Smooth muscle cell (in vitro differentiated cells): ENCODE measurements around the gene ILF3. TPM values are rescaled to one million over a fixed set of nuclear protein-coding genes. Genes with fewer than 3 reads are reported as not detected.

Experiments
- DNase-seq: peaks from one replicate; lab custom pipeline; 2025; ENCODE audit not compliant: unreplicated experiment; lab: John Stamatoyannopoulos, UW
- H2AFZ ChIP-seq: fragments of 200-600 bp; sonication (generic); 2 replicates; pipeline ENCODE4 v1.6.0; 2016; ENCODE audit warnings: antibody characterized with exemption, low read depth, mild to moderate bottlenecking
- H3F3A ChIP-seq: fragments of 200-600 bp; sonication (generic); 2 replicates; pipeline ENCODE4 v1.6.0; 2017; ENCODE audit warnings: antibody characterized with exemption, low read depth
- H3K27ac ChIP-seq: fragments of 200-600 bp; sonication (generic); 2 replicates; pipeline ENCODE4 v1.5.1; 2016; ENCODE audit warnings: low read depth, mild to moderate bottlenecking
- H3K27me3 ChIP-seq: fragments of 200-600 bp; sonication (generic); 2 replicates; pipeline ENCODE4 v1.6.1; 2016; ENCODE audit warnings: low read depth, mild to moderate bottlenecking
- H3K36me3 ChIP-seq: fragments of 200-600 bp; sonication (generic); 2 replicates; pipeline ENCODE4 v1.5.1; 2016; ENCODE audit warnings: low read depth
- H3K4me1 ChIP-seq: fragments of 200-600 bp; sonication (generic); 2 replicates; pipeline ENCODE4 v1.5.1; 2016; ENCODE audit warnings: low read depth
- H3K4me2 ChIP-seq: fragments of 200-600 bp; sonication (generic); 2 replicates; pipeline ENCODE4 v1.6.0; 2016; ENCODE audit warnings: mild to moderate bottlenecking
- H3K4me3 ChIP-seq: fragments of 200-600 bp; sonication (generic); 2 replicates; pipeline ENCODE4 v1.5.1; 2016; ENCODE audit warnings: mild to moderate bottlenecking
- H3K79me2 ChIP-seq: fragments of 200-600 bp; sonication (generic); 2 replicates; pipeline ENCODE4 v1.6.0; 2016; ENCODE audit warnings: low read depth, mild to moderate bottlenecking
- H3K9ac ChIP-seq: fragments of 200-600 bp; sonication (generic); 2 replicates; pipeline ENCODE4 v1.6.0; 2016; ENCODE audit warnings: low read depth
- H3K9me3 ChIP-seq: fragments of 200-600 bp; sonication (generic); replicated peaks from 2 replicates; pipeline ENCODE4 v1.5.1; 2016; ENCODE audit warnings: low read depth
- H4K20me1 ChIP-seq: fragments of 200-600 bp; sonication (generic); 2 replicates; pipeline ENCODE4 v1.6.0; 2016; ENCODE audit warnings: low read depth
- CTCF ChIP-seq: fragments of 200-600 bp; sonication (generic); IDR thresholded peaks from 2 replicates; pipeline ENCODE4 v1.5.1; 2017; ENCODE audit warnings: borderline replicate concordance, mild to moderate bottlenecking, antibody characterized with exemption; ENCODE audit not compliant: insufficient read depth, poor library complexity, severe bottlenecking
- WGBS: methylation state at CpG from one replicate; pipeline ENCODE4 v1.1.7; 2016; ENCODE audit warnings: low lambda C conversion rate; 5-methylcytosine and 5-hydroxymethylcytosine counted together
- polyA plus RNA-seq: library from polyadenylated mRNA; unstranded; fragments of >200 nt; fragmentation: Nextera tagmentation; extraction: Ambion mirVana; gene quantifications from 2 replicates; pipeline ENCODE4 v1.2.1, GENCODE V29; 2016
- total RNA-seq: library from RNA; depleted of rRNA; stranded (reverse); fragments of >200 nt; gene quantifications from 2 replicates; pipeline ENCODE4 v1.2.3, GENCODE V29; 2014

Gene ILF3
- total and polyA plus RNA-seq, 2 experiments from 2014 or later: 78.0 to 108 TPM

DNA sequence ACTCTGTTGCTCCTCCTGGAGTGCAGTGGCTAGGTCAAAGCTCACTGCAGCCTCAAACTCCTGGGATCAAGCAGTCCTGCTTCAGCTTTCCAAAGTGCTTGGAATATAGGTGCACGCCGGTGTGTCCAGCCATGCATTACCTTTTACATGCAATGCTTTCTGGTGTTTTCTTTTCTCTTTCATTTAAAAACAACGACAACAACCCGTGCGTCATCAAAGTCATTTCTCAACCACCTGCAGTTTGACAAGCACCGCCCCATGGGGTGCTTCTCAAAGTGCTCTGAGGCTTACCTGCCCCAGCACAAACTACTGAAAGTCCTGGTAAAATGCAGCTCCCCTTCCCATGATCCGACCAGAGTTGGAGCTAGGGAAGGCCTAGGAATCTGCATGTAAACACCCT lies 54.1 kb downstream of the ILF3 start:
- Histone ChIP-seq H3K4me2 (no peak overlapping the region), H3K36me3 (no peaks in the 10 kb centered on the region), H3K79me2 (no peaks in the 10 kb centered on the region), H3F3A (no peaks in the 10 kb centered on the region), H3K9me3 (no peaks in the 10 kb centered on the region), H3K9ac (no peak overlapping the region), H3K4me1 (no peaks in the 10 kb centered on the region), H4K20me1 (no peaks in the 10 kb centered on the region), H3K27me3 (no peaks in the 10 kb centered on the region), H3K4me3 (no peak overlapping the region), H3K27ac (no peak overlapping the region), H2AFZ (no peak overlapping the region)
- TF ChIP-seq CTCF: no peak
- 95% methylated on average over 7 of the region's 7 CpGs for WGBS
- DNase-seq: no peak

DNA sequence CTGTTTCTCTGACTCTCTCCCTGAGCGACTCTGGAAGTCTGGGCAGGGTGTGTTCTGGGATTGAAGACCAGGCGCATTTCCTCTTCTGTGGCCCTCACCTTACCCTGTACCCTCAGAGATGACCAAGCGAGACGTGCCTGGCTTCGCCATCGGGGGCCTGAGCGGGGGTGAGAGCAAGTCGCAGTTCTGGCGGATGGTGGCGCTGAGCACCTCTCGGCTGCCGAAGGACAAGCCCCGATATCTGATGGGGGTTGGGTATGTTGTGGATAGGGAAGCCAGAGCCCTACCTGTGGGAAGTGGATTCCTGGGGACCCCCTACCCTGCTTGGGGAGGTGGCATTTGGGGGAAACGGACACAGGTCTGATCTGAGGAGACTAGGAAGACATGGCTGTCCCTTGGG lies 57.9 kb downstream of the ILF3 start:
- TF ChIP-seq CTCF: no peak
- no peaks in the 10 kb centered on the region for H4K20me1 ChIP-seq
- H3F3A ChIP-seq: no peaks in the 10 kb centered on the region
- no peaks in the 10 kb centered on the region for H3K9me3 ChIP-seq
- H3K9ac ChIP-seq: no peak overlapping the region
- no peaks in the 10 kb centered on the region for H3K79me2 ChIP-seq
- no peaks in the 10 kb centered on the region for H3K27me3 ChIP-seq
- no peak overlapping the region for H3K4me3 ChIP-seq
- no peaks in the 10 kb centered on the region for H3K4me1 ChIP-seq
- H3K36me3 ChIP-seq: no peaks in the 10 kb centered on the region
- DNase-seq: no peak
- WGBS: 91% methylated on average over 14 of the region's 14 CpGs
- H3K4me2 ChIP-seq: no peak overlapping the region
- H2AFZ ChIP-seq: no peak overlapping the region
- no peak overlapping the region for H3K27ac ChIP-seq

DNA sequence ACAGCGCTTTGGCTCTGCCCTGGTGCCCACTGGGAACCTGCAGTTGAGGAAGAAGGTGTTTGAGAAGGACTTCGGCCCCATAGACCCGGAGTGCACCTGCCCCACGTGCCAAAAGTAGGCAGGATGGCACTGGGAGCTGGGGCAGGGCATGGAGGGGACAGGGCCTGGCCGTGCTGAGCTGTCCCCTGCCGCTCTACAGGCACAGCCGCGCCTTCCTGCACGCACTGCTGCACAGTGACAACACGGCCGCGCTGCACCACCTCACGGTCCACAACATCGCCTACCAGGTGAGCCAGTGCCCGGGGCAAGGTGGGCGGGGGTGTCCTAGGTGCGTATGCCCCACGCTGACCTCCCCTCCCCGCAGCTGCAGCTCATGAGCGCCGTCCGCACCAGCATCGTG lies 58.6 kb downstream of the ILF3 start:
- no peaks in the 10 kb centered on the region for H3K4me1 ChIP-seq
- no peak overlapping the region for H3K27ac ChIP-seq
- TF ChIP-seq CTCF: no peak
- no peaks in the 10 kb centered on the region for H3F3A ChIP-seq
- WGBS: 93% methylated on average over 23 of the region's 23 CpGs
- no peak for DNase-seq
- no peaks in the 10 kb centered on the region for H3K79me2 ChIP-seq
- H3K4me2 ChIP-seq: no peak overlapping the region
- H3K9me3 ChIP-seq: no peaks in the 10 kb centered on the region
- H2AFZ ChIP-seq: no peak overlapping the region
- H3K4me3 ChIP-seq: no peak overlapping the region
- H3K9ac ChIP-seq: no peak overlapping the region
- H4K20me1 ChIP-seq: no peaks in the 10 kb centered on the region
- no peaks in the 10 kb centered on the region for H3K36me3 ChIP-seq
- H3K27me3 ChIP-seq: no peaks in the 10 kb centered on the region

GRCh38 chr19:10713317-10713716 lies 59.2 kb downstream of the ILF3 start:
- H3F3A ChIP-seq: no peaks in the 10 kb centered on the region
- no peak overlapping the region for H3K4me3 ChIP-seq
- H3K9ac ChIP-seq: no peak overlapping the region
- H3K27me3 ChIP-seq: no peaks in the 10 kb centered on the region
- TF ChIP-seq CTCF: no peak
- no peak overlapping the region for H3K27ac ChIP-seq
- H3K79me2 ChIP-seq: peaks cover 3% of the 10 kb centered on the region
- no peak overlapping the region for H2AFZ ChIP-seq
- no peaks in the 10 kb centered on the region for H3K4me1 ChIP-seq
- H3K36me3 ChIP-seq: no peaks in the 10 kb centered on the region
- DNase-seq: no peak
- 89% methylated on average over 5 of the region's 5 CpGs for WGBS
- no peaks in the 10 kb centered on the region for H3K9me3 ChIP-seq
- H3K4me2 ChIP-seq: no peak overlapping the region
- peaks cover 4% of the 10 kb centered on the region for H4K20me1 ChIP-seq
